Endothelial cell of umbilical vein (primary cell): ENCODE measurements around the gene SARNP. TPM values are rescaled to one million over a fixed set of nuclear protein-coding genes. Genes with fewer than 3 reads are reported as not detected.

ENCODE experiments used
- BruUV-seq: library from RNA; stranded (reverse); fragments of 400-500 nt; replicated peaks from 2 replicates; lab custom pipeline; 2021; lab: Mats Ljungman, UMichigan
- CTCF ChIA-PET: fragments of 300-600, 350-600 bp; sonication (Branson Sonifier 250); formaldehyde crosslinking; loops from one replicate; lab custom pipeline; 2021; ENCODE audit warnings: antibody characterized with exemption, inconsistent platforms; lab: Charles Lee
- POLR2A ChIA-PET: fragments of 300-600, 350-600 bp; sonication (Branson Sonifier 250); formaldehyde crosslinking; loops from one replicate; lab custom pipeline; 2021; ENCODE audit warnings: antibody characterized with exemption, inconsistent platforms; lab: Charles Lee
- DNase-seq: peaks from one replicate; pipeline ENCODE4 v3.0.0-alpha.2; 2011; ENCODE audit warnings: low read depth, low spot score
- FAIRE-seq: peaks from 2 replicates; lab custom pipeline; 2011; peaks lifted over from hg19 to GRCh38; lab: Jason Lieb, UNC
- H2AFZ ChIP-seq: 2 replicates; pipeline ENCODE4 v1.6.0; 2012; ENCODE audit warnings: low read depth, low read length, control low read depth, inconsistent platforms
- H3K27ac ChIP-seq: 2 replicates; pipeline ENCODE4 v1.5.1; 2011; ENCODE audit warnings: low read depth, mild to moderate bottlenecking, control low read depth, low read length, moderate library complexity; ENCODE audit not compliant: insufficient read depth
- H3K27me3 ChIP-seq, 2 experiments: 2 replicates each; pipeline versions ENCODE4 v1.6.0 to v1.6.1; 2011; ENCODE audit warnings: low read length in 2 of 2, mixed read lengths in 1 of 2; ENCODE audit not compliant: control insufficient read depth in 2 of 2, insufficient read depth in 2 of 2
- H3K36me3 ChIP-seq, 2 experiments: 2 replicates in 1 of 2; 3 replicates in 1 of 2; pipeline ENCODE4 v1.5.1; 2011; ENCODE audit warnings: low read length in 2 of 2, mild to moderate bottlenecking in 1 of 2, moderate library complexity in 1 of 2; ENCODE audit not compliant: control insufficient read depth in 2 of 2, insufficient read depth in 2 of 2; ENCODE audit errors: extremely low read depth in 1 of 2
- H3K4me1 ChIP-seq: 3 replicates; pipeline ENCODE4 v1.5.1; 2011; ENCODE audit warnings: mild to moderate bottlenecking, low read length; ENCODE audit not compliant: control insufficient read depth, insufficient read depth; ENCODE audit errors: extremely low read depth
- H3K4me2 ChIP-seq: 2 replicates; pipeline ENCODE4 v1.6.1; 2011; ENCODE audit warnings: low read length, control low read depth, mixed read lengths; ENCODE audit not compliant: insufficient read depth
- H3K4me3 ChIP-seq, 3 experiments: fragments of 200-600 bp in 1 of 3; sonication (generic), shearing (Covaris generic) in 1 of 3; replicated peaks in 1 of 3; 2 replicates each; pipeline ENCODE4 v1.5.1; 2011 to 2016; ENCODE audit warnings: control low read depth in 3 of 3, low read length in 3 of 3, mild to moderate bottlenecking in 2 of 3, inconsistent platforms in 1 of 3, low read depth in 1 of 3, moderate library complexity in 1 of 3; ENCODE audit not compliant: insufficient read depth in 1 of 3
- H3K79me2 ChIP-seq: 2 replicates; pipeline ENCODE4 v1.6.0; 2012; ENCODE audit warnings: low read length, inconsistent platforms; ENCODE audit not compliant: control insufficient read depth, insufficient read depth
- H3K9ac ChIP-seq: replicated peaks from 2 replicates; pipeline ENCODE3; 2011; ENCODE audit warnings: low read length, control low read depth; ENCODE audit not compliant: insufficient read depth; ENCODE audit errors: extremely low read depth
- H3K9me1 ChIP-seq: replicated peaks from 3 replicates; pipeline ENCODE4 v1.6.0; 2011; ENCODE audit warnings: mild to moderate bottlenecking, low read length; ENCODE audit not compliant: control insufficient read depth, insufficient read depth; ENCODE audit errors: extremely low read depth
- H3K9me3 ChIP-seq: replicated peaks from 2 replicates; pipeline ENCODE4 v1.5.1; 2012; ENCODE audit warnings: low read length, inconsistent platforms; ENCODE audit not compliant: control insufficient read depth, insufficient read depth
- H4K20me1 ChIP-seq: replicated peaks from 2 replicates; pipeline ENCODE3; 2011; ENCODE audit warnings: mild to moderate bottlenecking, low read length; ENCODE audit not compliant: control insufficient read depth, insufficient read depth; ENCODE audit errors: extremely low read depth
- EZH2 ChIP-seq: IDR thresholded peaks from 2 replicates; pipeline ENCODE4 v1.6.1; 2012; ENCODE audit warnings: borderline replicate concordance, low read depth, mild to moderate bottlenecking, moderate library complexity, low read length, inconsistent platforms; ENCODE audit not compliant: severe bottlenecking
- FOS ChIP-seq: IDR thresholded peaks from 2 replicates; pipeline ENCODE4 v1.6.1; 2011; ENCODE audit warnings: mild to moderate bottlenecking, low read length, moderate library complexity, borderline replicate concordance; ENCODE audit not compliant: insufficient read depth
- GATA2 ChIP-seq: IDR thresholded peaks from 2 replicates; pipeline ENCODE4 v1.7.0; 2011; ENCODE audit warnings: low read depth, mild to moderate bottlenecking, moderate library complexity, mixed read lengths, low read length; ENCODE audit not compliant: insufficient read length, insufficient read depth
- JUN ChIP-seq: IDR thresholded peaks from 2 replicates; pipeline ENCODE4 v1.6.1; 2011; ENCODE audit warnings: borderline replicate concordance, low read depth; ENCODE audit not compliant: insufficient read length, insufficient read depth
- MYC ChIP-seq: IDR thresholded peaks from one replicate; pipeline ENCODE4 v1.6.1; 2011; ENCODE audit warnings: mild to moderate bottlenecking, low read depth, low read length
- POLR2A ChIP-seq: IDR thresholded peaks from 2 replicates; pipeline ENCODE4 v1.6.1; 2012; ENCODE audit warnings: low read depth, mild to moderate bottlenecking, control low read depth, low read length
- POLR2AphosphoS5 ChIP-seq: IDR thresholded peaks from 2 replicates; pipeline ENCODE4 v1.6.1; 2012; ENCODE audit warnings: low read depth, mild to moderate bottlenecking, control low read depth, low read length, moderate library complexity; ENCODE audit not compliant: insufficient read depth
- dilution Hi-C: fragments of 300-500 bp; cut with MboI; formaldehyde crosslinking; loops from one replicate; pipeline ENCODE4 v1.15.0; 2019; ENCODE audit warnings: low sequenced_read_pairs; ENCODE audit not compliant: extremely low pct_ligation_motif_present
- intact Hi-C: fragments of 100-400 bp; cut with micrococcal nuclease; formaldehyde crosslinking; loops from one replicate; pipeline ENCODE4 v1.10.0; 2022
- polyA plus RNA-seq, 4 experiments: library from polyadenylated mRNA; depleted of rRNA in 3 of 4; stranded (reverse) in 3 of 4; unstranded in 1 of 4; fragments of >200 nt; gene quantifications; 2 replicates each; pipeline versions ENCODE4 v1.2.1 to v1.2.3, GENCODE V29; 2011 to 2012; ENCODE audit warnings: missing spikeins in 1 of 4
- total RNA-seq: library from RNA; stranded (reverse); gene quantifications from 2 replicates; pipeline ENCODE4 v1.2.3, GENCODE V29; 2021
- TF ChIP-seq, protein P1 (sequence below), 2 donors: IDR thresholded peaks; 1 replicate in 1 of 2; 2 replicates in 1 of 2; pipeline ENCODE4 v1.5.1; 2011; ENCODE audit warnings: low read length in 2 of 2, mild to moderate bottlenecking in 2 of 2, moderate library complexity in 2 of 2, control low read depth in 1 of 2, inconsistent platforms in 1 of 2, low read depth in 1 of 2; ENCODE audit not compliant: insufficient read depth in 1 of 2; ENCODE audit errors: extremely low read depth in 1 of 2
- TF ChIP-seq, protein P2 (sequence below): IDR thresholded peaks from 2 replicates; pipeline ENCODE4 v1.6.1; 2011; ENCODE audit not compliant: insufficient read depth, insufficient read length

SARNP gene
- total and polyA plus RNA-seq, 2 donors (not counting 3 experiments of a cell fraction or from before 2014, with no cell fraction given) = 88.1 to 101 TPM

DNA sequence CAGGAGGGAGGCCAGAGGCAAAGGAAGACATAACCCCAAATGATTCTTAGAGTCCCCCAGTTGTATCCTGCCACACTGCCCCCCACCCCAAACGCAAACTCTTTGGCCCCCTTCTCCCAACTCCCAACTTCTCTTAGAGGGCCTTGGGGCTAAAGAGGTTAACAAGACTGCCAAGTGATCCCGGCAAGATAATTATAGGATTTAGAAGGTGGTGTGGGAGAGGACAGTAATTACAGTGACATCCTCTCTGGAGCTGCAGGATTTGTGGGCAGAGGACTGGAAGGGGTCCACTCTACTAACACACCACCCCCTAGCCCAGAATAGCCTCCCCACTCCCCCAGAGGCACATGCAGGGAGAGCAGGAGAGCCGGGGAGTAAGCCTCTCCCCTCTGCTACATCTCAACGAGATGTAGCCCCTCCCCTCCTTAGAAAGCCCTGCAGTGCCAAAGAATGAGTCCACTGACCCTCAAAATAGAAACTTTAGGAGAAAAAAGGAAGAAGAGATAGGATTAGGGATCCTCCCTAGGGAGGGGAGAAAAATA is 79.9 kb downstream of the SARNP start:
- Histone ChIP-seq H3K9ac (no peak overlapping the region), H3K36me3 (no peaks in the 10 kb centered on the region), H3K4me3 (no peak overlapping the region), H3K9me3 (no peaks in the 10 kb centered on the region), H3K4me2 (peak overlapping the region; percentile 99), H3K27ac (no peak overlapping the region), H3K27me3 (no peaks in the 10 kb centered on the region), H3K4me1 (peaks cover 13% of the 10 kb centered on the region), H4K20me1 (no peaks in the 10 kb centered on the region), H3K9me1 (no peaks in the 10 kb centered on the region), H3K79me2 (no peaks in the 10 kb centered on the region), H2AFZ (peak overlapping the region; percentile 95)
- TF ChIP-seq JUN = no peak
- no peak for TF ChIP-seq FOS
- no peak for TF ChIP-seq POLR2AphosphoS5
- TF ChIP-seq, protein P1, sequence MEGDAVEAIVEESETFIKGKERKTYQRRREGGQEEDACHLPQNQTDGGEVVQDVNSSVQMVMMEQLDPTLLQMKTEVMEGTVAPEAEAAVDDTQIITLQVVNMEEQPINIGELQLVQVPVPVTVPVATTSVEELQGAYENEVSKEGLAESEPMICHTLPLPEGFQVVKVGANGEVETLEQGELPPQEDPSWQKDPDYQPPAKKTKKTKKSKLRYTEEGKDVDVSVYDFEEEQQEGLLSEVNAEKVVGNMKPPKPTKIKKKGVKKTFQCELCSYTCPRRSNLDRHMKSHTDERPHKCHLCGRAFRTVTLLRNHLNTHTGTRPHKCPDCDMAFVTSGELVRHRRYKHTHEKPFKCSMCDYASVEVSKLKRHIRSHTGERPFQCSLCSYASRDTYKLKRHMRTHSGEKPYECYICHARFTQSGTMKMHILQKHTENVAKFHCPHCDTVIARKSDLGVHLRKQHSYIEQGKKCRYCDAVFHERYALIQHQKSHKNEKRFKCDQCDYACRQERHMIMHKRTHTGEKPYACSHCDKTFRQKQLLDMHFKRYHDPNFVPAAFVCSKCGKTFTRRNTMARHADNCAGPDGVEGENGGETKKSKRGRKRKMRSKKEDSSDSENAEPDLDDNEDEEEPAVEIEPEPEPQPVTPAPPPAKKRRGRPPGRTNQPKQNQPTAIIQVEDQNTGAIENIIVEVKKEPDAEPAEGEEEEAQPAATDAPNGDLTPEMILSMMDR (IDR thresholded peaks at IDR 0.05; ENCODE audit: extremely low read depth in 1 of 2, insufficient read depth in 1 of 2, low read depth in 1 of 2, low read length in 2 of 2) = no peak
- TF ChIP-seq, protein P2, sequence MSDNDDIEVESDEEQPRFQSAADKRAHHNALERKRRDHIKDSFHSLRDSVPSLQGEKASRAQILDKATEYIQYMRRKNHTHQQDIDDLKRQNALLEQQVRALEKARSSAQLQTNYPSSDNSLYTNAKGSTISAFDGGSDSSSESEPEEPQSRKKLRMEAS = no peak
- no peak for TF ChIP-seq GATA2
- no peak for TF ChIP-seq MYC
- no peak for TF ChIP-seq EZH2
- TF ChIP-seq POLR2A = no peak
- dilution Hi-C loops (no loop called here), intact Hi-C loops (loop anchor here (1.0 to 5.0 kb wide), 10 partner anchors 8 to 895 kb away; partner anchors contain the start of genes CD63, ORMDL2, PA2G4 and RPS26)
- FAIRE-seq (no peak), DNase-seq (no peak)
- ChIA-PET POLR2A (interaction anchor here (0.5 to 0.9 kb wide), 3 partner anchors 7 to 425 kb away, joined by 4 to 6 read pairs (median 5); partner anchors contain the start of gene CD63), CTCF (interaction anchor here (0.8 to 8.2 kb wide), 41 partner anchors 8 to 549 kb away, joined by 3 to 151 read pairs (median 7); partner anchors contain the start of genes BLOC1S1, CD63, DNAJC14 and ORMDL2)
- no TSS peak for BruUV-seq
